A549 (cell line): ENCODE results near the gene XG. TPM values are rescaled to one million over a fixed set of nuclear protein-coding genes. Genes with fewer than 3 reads are reported as not detected.

Experiments
- ATAC-seq, 2 experiments: fragments of 200-7000 bp in 1 of 2; fragments of >200 bp in 1 of 2; cut with Nextera tagmentation in 1 of 2; cut with Tn5 transposase in 1 of 2; 3 replicates each; pipeline versions ENCODE4 v1.8.0 to v1.9.1; 2018 to 2020; ENCODE audit warnings: mild to moderate bottlenecking in 1 of 2, moderate library complexity in 1 of 2
- CTCF ChIA-PET: fragments of 300-600 bp; sonication (Branson Sonifier 250); formaldehyde crosslinking; extraction: SDS; loops from one replicate; lab custom pipeline; 2021; ENCODE audit warnings: antibody characterized with exemption, inconsistent platforms; lab: Yijun Ruan, JAX
- POLR2A ChIA-PET: fragments of 350-600 bp; formaldehyde crosslinking; extraction: SDS; loops from one replicate; lab custom pipeline; 2021; ENCODE audit warnings: antibody characterized with exemption, inconsistent platforms; lab: Yijun Ruan, JAX
- DNase-seq, 2 experiments: peaks; one replicate each; pipeline versions ENCODE4 v3.0.0 to v3.0.0-alpha.2; 2011 to 2016; ENCODE audit warnings: low read depth in 1 of 2, low spot score in 1 of 2
- FAIRE-seq: peaks from 2 replicates; lab custom pipeline; 2011; peaks lifted over from hg19 to GRCh38; lab: Jason Lieb, UNC
- H3K27ac ChIP-seq, 2 experiments: fragments of >200 bp; sonication (Bioruptor Twin); formaldehyde crosslinking; 3 replicates each; pipeline ENCODE4 v1.5.1; 2016 to 2017
- H3K4me1 ChIP-seq: fragments of >200 bp; sonication (Bioruptor Twin); formaldehyde crosslinking; 3 replicates; pipeline ENCODE4 v1.6.1; 2016
- H3K4me2 ChIP-seq: fragments of >200 bp; sonication (Bioruptor Twin); formaldehyde crosslinking; 3 replicates; pipeline ENCODE4 v1.6.1; 2016
- H3K4me3 ChIP-seq: fragments of >200 bp; sonication (Bioruptor Twin); formaldehyde crosslinking; 3 replicates; pipeline ENCODE4 v1.5.1; 2016
- H3K9me3 ChIP-seq: fragments of >200 bp; sonication (Bioruptor Twin); formaldehyde crosslinking; 3 replicates; pipeline ENCODE4 v1.6.1; 2016
- CHD2 ChIP-seq: fragments of 150-350 bp; IDR thresholded peaks from 2 replicates; pipeline ENCODE4 v1.6.1; 2014; ENCODE audit warnings: low read length; ENCODE audit not compliant: partially characterized antibody
- EHF ChIP-seq: fragments of 250-450 bp; sonication (Bioruptor Pico); IDR thresholded peaks from 2 replicates; pipeline ENCODE4 v1.5.0; 2020; ENCODE audit warnings: mild to moderate bottlenecking
- EP300 ChIP-seq, 2 experiments: fragments of >200 bp; sonication (Bioruptor Twin); formaldehyde crosslinking; IDR thresholded peaks; 2 replicates in 1 of 2; 3 replicates in 1 of 2; pipeline ENCODE4 v1.6.1; 2016 to 2017
- GATA3 ChIP-seq: IDR thresholded peaks from 2 replicates; pipeline ENCODE4 v1.6.1; 2012; ENCODE audit warnings: borderline replicate concordance
- HEYL ChIP-seq: fragments of 250-450 bp; sonication (Bioruptor Pico); IDR thresholded peaks from 2 replicates; pipeline ENCODE4 v1.8.0; 2021; ENCODE audit warnings: mild to moderate bottlenecking, moderate library complexity
- JUN ChIP-seq, 2 experiments: fragments of >200 bp; sonication (Bioruptor Twin); formaldehyde crosslinking; IDR thresholded peaks; 2 replicates in 1 of 2; 3 replicates in 1 of 2; pipeline ENCODE4 v1.6.1; 2016 to 2017
- MAFK ChIP-seq: fragments of 450-650 bp; IDR thresholded peaks from 2 replicates; pipeline ENCODE4 v1.6.1; 2014; ENCODE audit not compliant: partially characterized antibody
- MAZ ChIP-seq: fragments of 150-350 bp; IDR thresholded peaks from 2 replicates; pipeline ENCODE4 v1.6.1; 2014; ENCODE audit warnings: antibody characterized with exemption, low read depth, low read length, borderline replicate concordance
- PHF8 ChIP-seq: fragments of 200-600 bp; sonication (generic); IDR thresholded peaks from 2 replicates; pipeline ENCODE4 v1.6.1; 2016; ENCODE audit warnings: low read depth, mild to moderate bottlenecking, antibody characterized with exemption, moderate library complexity, borderline replicate concordance
- POLR2AphosphoS2 ChIP-seq: conservative IDR thresholded peaks from 2 replicates; pipeline ENCODE4 v1.6.1; 2012; ENCODE audit warnings: low read length, improper control_type of control experiment, inconsistent platforms
- RAD21 ChIP-seq, 2 experiments: fragments of >200 bp in 1 of 2; sonication (Bioruptor Twin) in 1 of 2; formaldehyde crosslinking in 1 of 2; IDR thresholded peaks in 1 of 2; conservative IDR thresholded peaks in 1 of 2; 2 replicates in 1 of 2; 3 replicates in 1 of 2; pipeline ENCODE4 v1.6.1; 2012 to 2018; ENCODE audit warnings: inconsistent platforms in 1 of 2
- RARB ChIP-seq: fragments of 250-450 bp; sonication (Bioruptor Pico); IDR thresholded peaks from 2 replicates; pipeline ENCODE4 v1.8.0; 2021; ENCODE audit warnings: mild to moderate bottlenecking, moderate library complexity
- RCOR1 ChIP-seq: fragments of 150-350 bp; IDR thresholded peaks from 2 replicates; pipeline ENCODE4 v1.6.1; 2014; ENCODE audit warnings: antibody characterized with exemption, low read length, low read depth
- RNF2 ChIP-seq: fragments of 200-600 bp; sonication (generic); IDR thresholded peaks from 2 replicates; pipeline ENCODE4 v1.6.1; 2016; ENCODE audit warnings: low read depth, mild to moderate bottlenecking, antibody characterized with exemption, moderate library complexity, borderline replicate concordance
- TFCP2L1 ChIP-seq: fragments of 250-450 bp; sonication (Bioruptor Pico); IDR thresholded peaks from 2 replicates; pipeline ENCODE4 v1.5.0; 2021; ENCODE audit warnings: mild to moderate bottlenecking
- ZC3H11A ChIP-seq: fragments of 450-650 bp; IDR thresholded peaks from 2 replicates; pipeline ENCODE4 v1.6.1; 2014; ENCODE audit warnings: antibody characterized with exemption, mild to moderate bottlenecking
- ZFP36 ChIP-seq: fragments of 450-650 bp; IDR thresholded peaks from 2 replicates; pipeline ENCODE4 v1.6.1; 2014; ENCODE audit warnings: borderline replicate concordance; ENCODE audit not compliant: partially characterized antibody
- ZNF302 ChIP-seq: fragments of 250-450 bp; sonication (Bioruptor Pico); IDR thresholded peaks from 2 replicates; pipeline ENCODE4 v1.9.0; 2021; ENCODE audit warnings: inconsistent platforms, mild to moderate bottlenecking, moderate library complexity
- WGBS: methylation state at CpG from one replicate; pipeline ENCODE4 v1.1.6; 2017; ENCODE audit errors: missing lambda C conversion rate; 5-methylcytosine and 5-hydroxymethylcytosine counted together
- polyA plus RNA-seq, 4 experiments: library from polyadenylated mRNA; depleted of rRNA in 3 of 4; stranded (reverse); fragments of >200 nt; fragmentation: RNase III in 1 of 4; extraction: RNeasy Plus Mini Kit Qiagen cat#74134 plus additional on column Dnase treatment in 1 of 4; gene quantifications; 2 replicates in 3 of 4; 3 replicates in 1 of 4; pipeline ENCODE4 v1.2.3, GENCODE V29; 2011 to 2017
- TF ChIP-seq, protein P1 (sequence below): fragments of >200 bp; sonication (Bioruptor Twin); formaldehyde crosslinking; IDR thresholded peaks from 2 replicates; pipeline ENCODE4 v1.6.1; 2016
- TF ChIP-seq, protein P2 (sequence below): IDR thresholded peaks from 2 replicates; pipeline ENCODE4 v1.6.1; 2012

Gene XG
- polyA plus RNA-seq, 2 of the 4 experiments (the other 2 are of a cell fraction) = 0.05 to 0.06 TPM

DNA sequence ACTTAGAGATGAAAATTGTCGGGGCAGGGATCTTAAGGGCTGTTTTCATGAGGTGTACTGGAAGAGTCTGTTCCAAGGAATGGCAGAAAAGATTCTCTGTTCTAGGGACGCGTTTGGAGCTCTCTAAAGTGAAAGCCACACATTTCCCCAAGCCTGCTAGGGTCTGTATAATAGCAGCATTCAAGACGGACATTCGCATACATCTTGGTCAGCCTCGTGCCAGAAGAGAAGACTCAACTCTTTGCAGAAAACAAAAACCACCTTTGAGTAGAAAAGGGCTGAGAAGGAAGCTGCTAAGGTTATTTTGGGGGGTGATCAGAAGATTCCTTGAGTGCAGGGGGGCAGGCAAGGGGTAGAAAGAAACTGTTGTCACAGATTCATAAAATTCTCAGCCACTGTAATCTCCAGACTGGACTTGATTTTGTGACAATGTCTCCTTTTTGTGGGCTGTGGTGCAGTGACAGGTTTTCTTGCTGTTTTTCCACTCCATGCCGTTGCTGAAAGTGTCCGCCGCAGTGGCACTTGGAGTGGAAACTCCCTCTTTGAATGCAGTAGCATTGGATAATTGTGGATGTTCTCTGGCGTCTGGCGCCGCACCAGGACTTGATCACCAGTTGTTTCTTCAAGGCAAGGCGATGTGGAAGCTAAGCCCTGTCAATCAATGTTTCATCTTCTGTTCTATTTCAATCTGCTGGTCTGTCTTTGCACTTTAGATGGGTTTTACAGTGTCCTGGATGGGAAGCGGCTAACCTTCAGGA lies 79.8 kb downstream of the XG start:
- H3K27ac ChIP-seq = no peak overlapping the region
- no peak for ATAC-seq
- DNase-seq = no peak
- no peak overlapping the region for H3K4me3 ChIP-seq
- CTCF ChIA-PET = interaction anchor here (1.5 kb wide), 1 partner anchor 12 kb away, joined by 5 read pairs; no protein-coding TSS in a partner anchor
- H3K9me3 ChIP-seq = 0 out of 3 replicates have a peak, but pooled peaks cover under 1% of the 10 kb centered on the region
- POLR2A ChIA-PET = no interaction called here
- WGBS = 89% methylated on average over 14 of the region's 14 CpGs
- no peak overlapping the region for H3K4me2 ChIP-seq
- TF ChIP-seq, protein P1, sequence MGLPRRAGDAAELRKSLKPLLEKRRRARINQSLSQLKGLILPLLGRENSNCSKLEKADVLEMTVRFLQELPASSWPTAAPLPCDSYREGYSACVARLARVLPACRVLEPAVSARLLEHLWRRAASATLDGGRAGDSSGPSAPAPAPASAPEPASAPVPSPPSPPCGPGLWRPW = no peak
- TF ChIP-seq HEYL (CRISPR knock-in tag) (no peak), RNF2 (no peak), EP300 (IDR thresholded peaks at IDR 0.05) (no peak)
- FAIRE-seq = peak; percentile 76
- H3K4me1 ChIP-seq = no peaks in the 10 kb centered on the region; the same call in 2 of the 3 replicates

DNA sequence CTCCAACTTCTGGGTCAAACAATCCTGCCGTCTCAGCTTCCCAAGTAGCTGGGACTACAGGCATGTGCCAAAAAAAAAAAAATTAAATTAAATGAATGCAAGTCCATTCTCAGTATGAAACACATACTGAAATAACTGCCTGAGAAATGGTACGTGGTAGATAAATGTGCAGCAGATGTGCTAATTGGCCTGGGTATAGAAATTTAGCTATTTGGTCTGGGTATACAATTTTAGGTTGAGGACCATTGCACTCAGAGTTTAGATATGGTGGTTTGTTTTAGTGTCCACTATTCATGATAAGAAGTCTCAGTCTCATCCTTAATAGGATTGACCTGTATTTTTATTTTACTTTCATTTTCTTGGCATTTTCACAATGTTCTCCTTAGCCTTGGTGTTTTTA lies 86.1 kb downstream of the XG start:
- Histone ChIP-seq H3K4me1 (no peaks in the 10 kb centered on the region), H3K27ac (no peak overlapping the region)
- no peak for ATAC-seq
- TF ChIP-seq JUN (IDR thresholded peaks at IDR 0.05) (no peak), TFCP2L1 (CRISPR knock-in tag) (no peak), MAZ (no peak), ZNF302 (CRISPR knock-in tag) (no peak), RCOR1 (no peak), PHF8 (no peak), GATA3 (no peak), ZC3H11A (no peak), RAD21 (conservative IDR thresholded peaks at IDR 0.05 in 1 of 2, IDR thresholded peaks at IDR 0.05 in 1 of 2) (no peak), RARB (CRISPR knock-in tag) (no peak), POLR2AphosphoS2 (no peak), MAFK (no peak)
- TF ChIP-seq, protein P2, sequence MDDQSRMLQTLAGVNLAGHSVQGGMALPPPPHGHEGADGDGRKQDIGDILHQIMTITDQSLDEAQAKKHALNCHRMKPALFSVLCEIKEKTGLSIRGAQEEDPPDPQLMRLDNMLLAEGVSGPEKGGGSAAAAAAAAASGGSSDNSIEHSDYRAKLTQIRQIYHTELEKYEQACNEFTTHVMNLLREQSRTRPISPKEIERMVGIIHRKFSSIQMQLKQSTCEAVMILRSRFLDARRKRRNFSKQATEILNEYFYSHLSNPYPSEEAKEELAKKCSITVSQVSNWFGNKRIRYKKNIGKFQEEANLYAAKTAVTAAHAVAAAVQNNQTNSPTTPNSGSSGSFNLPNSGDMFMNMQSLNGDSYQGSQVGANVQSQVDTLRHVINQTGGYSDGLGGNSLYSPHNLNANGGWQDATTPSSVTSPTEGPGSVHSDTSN = no peak
- TF ChIP-seq, all 56 proteins: peak for 0
- POLR2A ChIA-PET = no interaction called here
- CTCF ChIA-PET = interaction anchor here (0.9 kb wide), 1 partner anchor 19 kb away, joined by 3 read pairs; no protein-coding TSS in a partner anchor
- no peak overlapping the region for H3K4me2 ChIP-seq
- DNase-seq (no peak), FAIRE-seq (no peak)
- H3K9me3 ChIP-seq = peaks cover 11% of the 10 kb centered on the region; the same call in 2 of the 3 replicates
- no peak overlapping the region for H3K4me3 ChIP-seq
- 57% methylated on average over 2 of the region's 2 CpGs for WGBS

DNA sequence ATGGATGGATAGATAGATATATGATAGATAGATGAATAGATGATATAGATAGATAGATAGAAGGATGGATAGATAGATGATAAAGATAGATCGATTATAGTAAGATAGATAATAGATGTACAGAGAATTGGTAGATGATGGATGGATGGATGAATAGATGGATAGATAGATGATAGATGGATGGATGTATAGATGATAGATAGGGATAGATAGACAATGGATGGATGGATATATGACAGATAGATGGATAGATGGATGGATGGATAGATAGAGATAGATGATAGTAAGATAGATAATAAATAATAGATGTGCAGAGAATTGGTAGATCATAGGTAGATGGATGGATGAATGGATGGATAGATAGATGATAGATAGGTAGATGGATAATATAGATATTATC lies 89.1 kb downstream of the XG start:
- Histone ChIP-seq H3K4me2 (no peak overlapping the region), H3K9me3 (peaks cover 11% of the 10 kb centered on the region; the same call in 2 of the 3 replicates), H3K4me1 (no peaks in the 10 kb centered on the region), H3K4me3 (no peak overlapping the region), H3K27ac (no peak overlapping the region)
- ATAC-seq (no peak), FAIRE-seq (no peak), DNase-seq (no peak)
- TF ChIP-seq ZFP36 = no peak
- no peak for TF ChIP-seq EHF (CRISPR knock-in tag)
- no peak for TF ChIP-seq RAD21 (conservative IDR thresholded peaks at IDR 0.05 in 1 of 2, IDR thresholded peaks at IDR 0.05 in 1 of 2)
- TF ChIP-seq CHD2 = no peak
- no peak for TF ChIP-seq ZC3H11A
- CTCF ChIA-PET = no interaction called here
- POLR2A ChIA-PET = no interaction called here
- 84% methylated on average over 1 of the region's 1 CpG for WGBS
